Neural progenitor cell (in vitro differentiated cells): ENCODE results near the gene OTUD3.

Experiments
- EZH2 ChIP-seq: fragments of 200-600 bp; sonication (generic); IDR thresholded peaks from 2 replicates; pipeline ENCODE4 v1.6.1; 2017; ENCODE audit warnings: antibody characterized with exemption, mild to moderate bottlenecking, moderate library complexity
- TF ChIP-seq, protein P1 (sequence below): fragments of 200-600 bp; sonication (generic); IDR thresholded peaks from 2 replicates; pipeline ENCODE4 v1.5.1; 2017; ENCODE audit warnings: antibody characterized with exemption, mild to moderate bottlenecking

DNA sequence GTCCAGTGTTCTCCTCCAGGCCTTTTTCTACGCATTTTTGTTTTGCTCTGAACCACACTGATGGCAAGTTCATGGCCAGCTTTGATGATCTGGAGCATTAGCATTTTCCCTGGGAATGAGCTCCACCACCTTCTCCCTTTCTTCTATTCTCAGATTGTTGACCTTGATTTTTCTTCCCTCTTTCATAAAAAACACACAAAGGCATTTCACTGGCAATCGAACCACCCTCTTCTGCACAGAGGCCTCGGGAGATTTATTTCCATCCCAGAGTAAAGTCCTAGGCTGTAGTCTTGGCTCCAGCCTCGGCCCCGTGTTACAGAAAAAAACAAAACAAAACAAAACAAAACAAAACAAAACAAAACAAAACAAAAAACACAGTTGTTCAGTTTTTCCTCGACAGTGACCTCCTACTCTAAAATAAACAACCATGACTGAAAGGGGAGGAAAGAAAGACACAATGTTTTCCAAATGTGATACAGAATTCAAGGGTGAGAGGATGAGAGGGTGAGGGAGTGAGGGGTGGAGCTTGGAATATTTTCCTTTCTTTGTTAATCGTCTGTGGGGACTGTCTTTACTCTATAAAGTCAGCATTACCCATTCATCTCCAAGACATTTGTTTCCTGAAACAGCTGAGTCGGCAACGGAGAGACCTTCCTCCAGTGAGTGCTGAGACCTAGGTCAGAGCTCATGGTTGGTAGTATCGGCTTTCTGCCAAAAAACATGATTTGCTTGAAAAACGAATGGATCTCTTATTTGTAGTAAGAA, 37.3 kb upstream of the OTUD3 start:
- TF ChIP-seq, protein P1, sequence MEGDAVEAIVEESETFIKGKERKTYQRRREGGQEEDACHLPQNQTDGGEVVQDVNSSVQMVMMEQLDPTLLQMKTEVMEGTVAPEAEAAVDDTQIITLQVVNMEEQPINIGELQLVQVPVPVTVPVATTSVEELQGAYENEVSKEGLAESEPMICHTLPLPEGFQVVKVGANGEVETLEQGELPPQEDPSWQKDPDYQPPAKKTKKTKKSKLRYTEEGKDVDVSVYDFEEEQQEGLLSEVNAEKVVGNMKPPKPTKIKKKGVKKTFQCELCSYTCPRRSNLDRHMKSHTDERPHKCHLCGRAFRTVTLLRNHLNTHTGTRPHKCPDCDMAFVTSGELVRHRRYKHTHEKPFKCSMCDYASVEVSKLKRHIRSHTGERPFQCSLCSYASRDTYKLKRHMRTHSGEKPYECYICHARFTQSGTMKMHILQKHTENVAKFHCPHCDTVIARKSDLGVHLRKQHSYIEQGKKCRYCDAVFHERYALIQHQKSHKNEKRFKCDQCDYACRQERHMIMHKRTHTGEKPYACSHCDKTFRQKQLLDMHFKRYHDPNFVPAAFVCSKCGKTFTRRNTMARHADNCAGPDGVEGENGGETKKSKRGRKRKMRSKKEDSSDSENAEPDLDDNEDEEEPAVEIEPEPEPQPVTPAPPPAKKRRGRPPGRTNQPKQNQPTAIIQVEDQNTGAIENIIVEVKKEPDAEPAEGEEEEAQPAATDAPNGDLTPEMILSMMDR: no peak
- TF ChIP-seq EZH2: no peak
